ENCODE data around the gene SPR. TPM values are rescaled to one million over a fixed set of nuclear protein-coding genes. Genes with fewer than 3 reads are reported as not detected.

Gene SPR
- total RNA-seq, 1 donor from 2014 or later, result 64.5 TPM

DNA sequence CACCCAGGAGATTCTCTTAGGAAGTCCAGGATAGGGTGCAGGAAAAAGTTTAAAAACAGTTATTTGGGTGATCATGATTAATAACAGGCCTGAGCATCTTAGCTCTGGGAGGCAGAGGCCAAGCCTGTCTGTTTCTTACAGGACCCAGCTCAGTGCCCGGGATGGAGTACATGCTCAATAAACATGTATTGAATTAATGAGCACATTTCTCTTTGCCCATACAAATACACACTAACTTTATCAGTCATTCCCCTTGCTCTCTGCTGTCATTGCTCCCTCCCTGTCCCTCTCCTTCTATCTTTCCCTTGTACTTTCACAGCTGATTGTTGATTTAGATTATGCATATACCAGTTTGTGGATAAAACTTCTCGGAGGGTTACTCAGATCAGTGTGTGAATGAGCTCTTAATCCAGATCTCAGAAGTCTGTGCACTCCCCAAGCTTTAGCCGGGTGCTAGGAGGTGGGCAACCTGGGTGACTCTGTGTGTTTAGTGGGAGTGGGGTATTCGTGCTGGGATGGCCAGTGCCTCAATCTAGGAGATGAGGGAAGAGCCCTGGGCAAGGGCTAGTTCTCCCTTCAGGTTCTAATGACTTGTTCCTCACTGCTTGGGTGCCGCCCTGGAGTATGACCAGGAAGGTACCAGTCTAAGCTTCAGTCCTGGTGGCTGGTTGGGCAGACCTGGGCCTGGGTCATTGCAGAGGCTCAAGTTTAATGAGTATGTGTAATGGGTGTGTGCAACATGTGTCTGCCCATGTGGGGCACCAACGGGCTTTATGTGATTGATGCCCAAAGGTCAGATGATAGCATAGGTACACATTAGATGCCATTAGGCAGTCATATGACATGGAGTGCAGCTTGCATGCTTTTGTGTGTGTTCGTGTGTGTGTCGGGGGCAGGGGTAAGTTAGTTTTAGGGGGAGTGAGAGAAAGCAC lies 40.7 kb downstream of the SPR start:
- no peak for DNase-seq (ENCODE audit: low spot score)
- no peak for ATAC-seq

GRCh38 chr2:72929010-72929409 lies 41.8 kb downstream of the SPR start:
- no peak for ATAC-seq
- no peak for DNase-seq (ENCODE audit: low spot score)

- ATAC-seq, result no peak
- DNase-seq (ENCODE audit: low spot score), result no peak
These were observed 44.2 kb downstream of the SPR start for GRCh38 chr2:72931280-72931910.

GRCh38 chr2:72932045-72932740 lies 45.0 kb downstream of the SPR start:
- DNase-seq (ENCODE audit: low spot score) (no peak), ATAC-seq (no peak)

- ATAC-seq, result no peak
These were observed 45.6 kb downstream of the SPR start for GRCh38 chr2:72932805-72933204.

GRCh38 chr2:72933207-72933606 lies 46.0 kb downstream of the SPR start:
- ATAC-seq (no peak), DNase-seq (ENCODE audit: low spot score) (no peak)

More at GRCh38 chr2:72932805-72933204, 45.6 kb downstream of the SPR start:
- DNase-seq (ENCODE audit: low spot score), result no peak

DNA sequence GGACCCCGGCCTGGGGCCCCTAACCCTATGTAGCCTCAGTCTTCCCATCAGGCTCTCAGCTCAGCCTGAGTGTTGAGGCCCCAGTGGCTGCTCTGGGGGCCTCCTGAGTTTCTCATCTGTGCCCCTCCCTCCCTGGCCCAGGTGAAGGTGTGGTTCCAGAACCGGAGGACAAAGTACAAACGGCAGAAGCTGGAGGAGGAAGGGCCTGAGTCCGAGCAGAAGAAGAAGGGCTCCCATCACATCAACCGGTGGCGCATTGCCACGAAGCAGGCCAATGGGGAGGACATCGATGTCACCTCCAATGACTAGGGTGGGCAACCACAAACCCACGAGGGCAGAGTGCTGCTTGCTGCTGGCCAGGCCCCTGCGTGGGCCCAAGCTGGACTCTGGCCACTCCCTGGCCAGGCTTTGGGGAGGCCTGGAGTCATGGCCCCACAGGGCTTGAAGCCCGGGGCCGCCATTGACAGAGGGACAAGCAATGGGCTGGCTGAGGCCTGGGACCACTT lies 46.5 kb downstream of the SPR start:
- DNase-seq (ENCODE audit: low spot score), result no peak

DNA sequence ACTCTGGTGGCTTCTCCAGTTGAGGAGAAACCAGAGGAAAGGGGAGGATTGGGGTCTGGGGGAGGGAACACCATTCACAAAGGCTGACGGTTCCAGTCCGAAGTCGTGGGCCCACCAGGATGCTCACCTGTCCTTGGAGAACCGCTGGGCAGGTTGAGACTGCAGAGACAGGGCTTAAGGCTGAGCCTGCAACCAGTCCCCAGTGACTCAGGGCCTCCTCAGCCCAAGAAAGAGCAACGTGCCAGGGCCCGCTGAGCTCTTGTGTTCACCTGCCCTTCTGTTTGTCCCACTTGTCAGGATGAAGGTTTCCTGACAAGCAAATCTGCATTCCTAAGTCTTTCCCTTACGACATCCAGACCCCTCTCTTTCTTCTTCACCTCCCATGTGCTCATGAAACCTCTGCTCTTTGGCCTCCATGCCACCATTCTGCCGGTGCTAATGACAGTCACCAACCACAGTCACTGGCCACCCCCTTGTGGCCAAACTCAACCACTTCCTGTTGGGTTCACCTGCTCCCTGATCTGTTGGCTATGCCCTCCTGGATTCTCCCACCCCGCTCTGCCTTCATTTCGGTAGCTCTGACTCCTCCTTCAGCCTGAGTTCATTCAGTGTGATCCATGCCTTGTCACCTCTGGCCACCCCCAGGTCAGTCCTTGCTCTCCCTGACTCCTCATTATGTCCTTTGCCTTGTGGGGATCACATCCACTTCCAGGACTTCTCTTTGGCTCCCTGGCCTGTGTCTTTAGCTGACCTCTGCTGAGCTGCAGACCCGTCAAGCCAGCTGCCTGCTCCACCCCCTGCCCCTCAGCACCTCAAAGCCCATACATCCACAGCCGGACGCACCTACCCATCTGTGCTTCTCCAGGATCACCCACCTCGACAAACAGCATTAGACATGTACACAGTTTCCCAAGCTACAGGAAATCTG lies 47.7 kb downstream of the SPR start:
- no peak for DNase-seq (ENCODE audit: low spot score)
- peak; percentile 47 for ATAC-seq

More for the DNA sequence above, 46.5 kb downstream of the SPR start:
- no peak for ATAC-seq

GRCh38 chr2:72935611-72935957 lies 48.4 kb downstream of the SPR start:
- DNase-seq (ENCODE audit: low spot score) (no peak), ATAC-seq (no peak)

- DNase-seq (ENCODE audit: low spot score) (no peak), ATAC-seq (peak; percentile 19)
These were observed 49.6 kb downstream of the SPR start for GRCh38 chr2:72936660-72937355.

DNA sequence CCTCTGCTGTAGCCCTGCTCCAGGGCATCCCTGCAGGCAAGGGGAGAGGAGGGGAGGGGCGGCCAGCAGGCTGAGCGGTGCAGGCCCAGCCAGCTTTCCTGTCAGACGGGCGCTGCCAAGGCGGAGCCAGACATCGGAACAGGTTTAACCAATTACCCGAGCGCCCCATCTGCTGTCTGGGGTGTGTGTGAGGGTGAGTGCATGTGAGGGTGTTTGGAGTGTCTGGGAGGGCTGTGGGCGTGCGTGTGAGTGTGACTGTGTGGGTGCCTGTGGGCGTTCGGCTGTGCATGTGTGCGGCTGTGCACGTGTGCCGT lies 50.1 kb downstream of the SPR start:
- DNase-seq (ENCODE audit: low spot score) (no peak), ATAC-seq (peak; percentile 18)

GRCh38 chr2:72938455-72938854 lies 51.2 kb downstream of the SPR start:
- peak; percentile 2 for ATAC-seq
- no peak for DNase-seq (ENCODE audit: low spot score)

DNA sequence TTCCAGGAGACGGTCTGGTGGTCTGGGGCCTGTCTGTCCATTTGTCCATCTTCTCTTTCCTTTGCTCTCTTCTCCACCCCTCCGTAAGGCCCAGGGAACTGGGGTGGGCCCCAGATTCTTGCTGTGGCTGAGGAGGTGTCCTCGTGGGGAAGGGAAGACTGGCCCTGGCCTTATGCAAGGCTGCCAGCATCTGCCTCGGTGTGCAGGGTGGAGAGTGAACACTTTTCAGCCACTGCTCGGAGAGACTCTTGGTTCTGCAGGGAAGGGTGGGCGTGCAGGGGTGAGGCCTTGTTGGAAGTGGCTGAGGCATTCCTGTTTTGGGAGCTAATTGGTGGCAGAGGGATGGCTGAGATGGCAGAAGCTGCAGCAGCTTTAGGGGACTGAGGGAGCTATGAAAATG lies 53.2 kb downstream of the SPR start:
- DNase-seq (ENCODE audit: low spot score), result no peak
- ATAC-seq, result no peak

DNA sequence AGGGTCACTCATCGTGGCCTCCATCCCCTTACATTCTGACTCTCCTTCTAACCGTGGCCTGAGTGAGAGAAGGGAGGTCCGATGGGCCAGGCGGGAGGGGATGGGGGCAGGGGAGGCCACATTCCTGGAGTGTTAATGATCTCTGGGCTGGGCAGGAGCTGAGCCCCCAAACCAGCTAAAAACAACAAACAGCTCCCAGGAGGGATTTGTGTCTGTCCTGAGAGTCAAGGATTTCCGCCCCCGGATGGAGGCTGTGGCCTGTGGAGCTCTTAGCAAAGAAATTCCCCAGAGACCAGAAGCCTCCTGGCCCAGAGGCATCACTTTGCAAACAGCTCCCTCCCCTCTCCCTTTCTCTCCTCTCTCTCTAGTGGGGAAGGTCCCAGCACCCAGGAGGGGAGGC lies 53.6 kb downstream of the SPR start:
- ATAC-seq (no peak), DNase-seq (ENCODE audit: low spot score) (no peak)

Other genes with a start within 250 kb of the SPR start
- gene EXOC6B, start 61.4 kb upstream of the SPR start, total RNA-seq, result 9.1 TPM
- 0.20 TPM for gene EMX1, start 30.1 kb downstream of the SPR start, total RNA-seq
- gene SFXN5, start 184.3 kb downstream of the SPR start, total RNA-seq, result 80.1 TPM
- 6.0 TPM for gene RAB11FIP5, start 225.5 kb downstream of the SPR start, total RNA-seq